ENCODE results near the gene AHNAK.
"Not testable (repeated sequence)": the region's sequence is repeated elsewhere in the genome, so short reads cannot be mapped to it uniquely, and the experiment has no call there.

The AHNAK gene

GRCh38 chr11:62452261-62452660, 94.3 kb downstream of the AHNAK start:
- no peak for TF ChIP-seq CTCF (IDR thresholded peaks at IDR 0.05; ENCODE audit: extremely low read depth, missing control alignments)

GRCh38 chr11:62451241-62451621, 95.4 kb downstream of the AHNAK start:
- no peak for DNase-seq (ENCODE audit: low spot score)
- no peak for TF ChIP-seq CTCF (IDR thresholded peaks at IDR 0.05; ENCODE audit: extremely low read depth, missing control alignments)

More at GRCh38 chr11:62452261-62452660, 94.3 kb downstream of the AHNAK start:
- DNase-seq (ENCODE audit: low spot score): no peak

- TF ChIP-seq CTCF (IDR thresholded peaks at IDR 0.05; ENCODE audit: extremely low read depth, missing control alignments): no peak
These were observed 95.9 kb downstream of the AHNAK start for GRCh38 chr11:62450543-62451240.

GRCh38 chr11:62449912-62450311, 96.7 kb downstream of the AHNAK start:
- not testable (repeated sequence) for DNase-seq (ENCODE audit: low spot score)

More at GRCh38 chr11:62450543-62451240, 95.9 kb downstream of the AHNAK start:
- no peak for DNase-seq (ENCODE audit: low spot score)

GRCh38 chr11:62449451-62449851, 97.2 kb downstream of the AHNAK start:
- TF ChIP-seq CTCF (IDR thresholded peaks at IDR 0.05; ENCODE audit: extremely low read depth, missing control alignments): no peak
- DNase-seq (ENCODE audit: low spot score): no peak

- no peak for TF ChIP-seq CTCF (IDR thresholded peaks at IDR 0.05; ENCODE audit: extremely low read depth, missing control alignments)
- DNase-seq (ENCODE audit: low spot score): no peak
These were observed 100.5 kb downstream of the AHNAK start for GRCh38 chr11:62446091-62446490.

- no peak for DNase-seq (ENCODE audit: low spot score)
- no peak for TF ChIP-seq CTCF (IDR thresholded peaks at IDR 0.05; ENCODE audit: extremely low read depth, missing control alignments)
These were observed 101.3 kb downstream of the AHNAK start for GRCh38 chr11:62445314-62445740.

- TF ChIP-seq CTCF (IDR thresholded peaks at IDR 0.05; ENCODE audit: extremely low read depth, missing control alignments): no peak
These were observed 101.8 kb downstream of the AHNAK start for GRCh38 chr11:62444835-62445234.

More at GRCh38 chr11:62444835-62445234, 101.8 kb downstream of the AHNAK start:
- DNase-seq (ENCODE audit: low spot score): no peak

Data from GM20000 (cell line).